Large intestine (tissue), 3 donors: ENCODE data around the gene DDX51. TPM values are rescaled to one million over a fixed set of nuclear protein-coding genes. Genes with fewer than 3 reads are reported as not detected.

Source experiments
- DNase-seq, 2 donors: peaks; one replicate each; pipeline versions ENCODE4 v3.0.0 to v3.0.0-alpha.2; 2013
- H3K27ac ChIP-seq: one replicate; pipeline ENCODE4 v1.5.1; 2013; ENCODE audit warnings: low read length
- H3K27me3 ChIP-seq: 2 replicates; pipeline ENCODE4 v1.6.1; 2013; ENCODE audit warnings: low read length; ENCODE audit not compliant: control insufficient read depth, insufficient read depth
- H3K36me3 ChIP-seq: 2 replicates; pipeline ENCODE4 v1.6.1; 2013; ENCODE audit warnings: low read length; ENCODE audit not compliant: control insufficient read depth, insufficient read depth
- H3K4me1 ChIP-seq: one replicate; pipeline ENCODE4 v1.6.1; 2013; ENCODE audit warnings: low read length; ENCODE audit not compliant: control insufficient read depth, insufficient read depth
- H3K4me3 ChIP-seq: one replicate; pipeline ENCODE4 v1.5.1; 2013; ENCODE audit warnings: low read length
- H3K9me3 ChIP-seq: one replicate; pipeline ENCODE4 v1.6.1; 2013; ENCODE audit warnings: mild to moderate bottlenecking, low read depth, low read length, moderate library complexity; ENCODE audit not compliant: control insufficient read depth
- WGBS: methylation state at CpG from one replicate; pipeline ENCODE4 v1.1.5; 2013; ENCODE audit warnings: low lambda C conversion rate; ENCODE audit not compliant: insufficient coverage; 5-methylcytosine and 5-hydroxymethylcytosine counted together
- polyA plus RNA-seq: library from polyadenylated mRNA; unstranded; fragments of 120-200 nt; gene quantifications from one replicate; pipeline ENCODE4 v1.2.1, GENCODE V29; 2013

DDX51 gene
- polyA plus RNA-seq, 1 donor, result 18.9 TPM

- Histone ChIP-seq H3K4me1 (no peaks in the 10 kb centered on the region), H3K27ac (no peak overlapping the region), H3K9me3 (peaks cover 5% of the 10 kb centered on the region), H3K27me3 (no peaks in the 10 kb centered on the region), H3K4me3 (no peak overlapping the region), H3K36me3 (peaks cover 22% of the 10 kb centered on the region)
- no peak for DNase-seq
- no CpG with 5 or more reads among the region's 14 CpGs for WGBS
Observed at GRCh38 chr12:132130690-132131089, 13.4 kb downstream of the DDX51 start.

- H3K4me3 ChIP-seq, result no peak overlapping the region
- peaks cover 34% of the 10 kb centered on the region for H3K36me3 ChIP-seq
- no peaks in the 10 kb centered on the region for H3K4me1 ChIP-seq
- DNase-seq, result no peak
- peaks cover 5% of the 10 kb centered on the region for H3K9me3 ChIP-seq
- no peaks in the 10 kb centered on the region for H3K27me3 ChIP-seq
- no peak overlapping the region for H3K27ac ChIP-seq
- WGBS, result no CpG with 5 or more reads among the region's 3 CpGs
Observed at GRCh38 chr12:132129007-132129406, 15.1 kb downstream of the DDX51 start.

- no peak overlapping the region for H3K27ac ChIP-seq
- H3K9me3 ChIP-seq, result peaks cover 5% of the 10 kb centered on the region
- H3K4me1 ChIP-seq, result no peaks in the 10 kb centered on the region
- DNase-seq, result no peak
- no peaks in the 10 kb centered on the region for H3K27me3 ChIP-seq
- H3K36me3 ChIP-seq, result peaks cover 46% of the 10 kb centered on the region
- H3K4me3 ChIP-seq, result no peak overlapping the region
- no CpG with 5 or more reads among the region's 8 CpGs for WGBS
Observed at GRCh38 chr12:132127041-132127440, 17.1 kb downstream of the DDX51 start.

- no peaks in the 10 kb centered on the region for H3K4me1 ChIP-seq
Observed at GRCh38 chr12:132125736-132126135, 18.4 kb downstream of the DDX51 start.

GRCh38 chr12:132124766-132125425 lies 19.2 kb downstream of the DDX51 start:
- Histone ChIP-seq H3K4me1 (no peaks in the 10 kb centered on the region), H3K27ac (no peak overlapping the region), H3K4me3 (no peak overlapping the region), H3K9me3 (no peaks in the 10 kb centered on the region), H3K36me3 (peaks cover 55% of the 10 kb centered on the region), H3K27me3 (no peaks in the 10 kb centered on the region)
- DNase-seq, result no peak
- no CpG with 5 or more reads among the region's 19 CpGs for WGBS

More at GRCh38 chr12:132125736-132126135, 18.4 kb downstream of the DDX51 start:
- Histone ChIP-seq H3K27me3 (no peaks in the 10 kb centered on the region), H3K4me3 (no peak overlapping the region), H3K36me3 (peaks cover 51% of the 10 kb centered on the region), H3K9me3 (peaks cover 3% of the 10 kb centered on the region), H3K27ac (no peak overlapping the region)
- 100% methylated on average over 3 of the region's 12 CpGs for WGBS
- DNase-seq, result no peak

GRCh38 chr12:132123970-132124765 lies 20.0 kb downstream of the DDX51 start:
- H3K4me3 ChIP-seq, result no peak overlapping the region
- H3K27ac ChIP-seq, result no peak overlapping the region
- no peak for DNase-seq
- no peaks in the 10 kb centered on the region for H3K4me1 ChIP-seq
- no peaks in the 10 kb centered on the region for H3K9me3 ChIP-seq
- H3K36me3 ChIP-seq, result peaks cover 58% of the 10 kb centered on the region
- WGBS, result 92% methylated on average over 3 of the region's 12 CpGs
- H3K27me3 ChIP-seq, result no peaks in the 10 kb centered on the region

GRCh38 chr12:132121283-132121682 lies 22.8 kb downstream of the DDX51 start:
- 94% methylated on average over 6 of the region's 14 CpGs for WGBS
- Histone ChIP-seq H3K27me3 (no peaks in the 10 kb centered on the region), H3K27ac (no peak overlapping the region), H3K4me3 (no peak overlapping the region), H3K36me3 (peaks cover 45% of the 10 kb centered on the region), H3K4me1 (no peaks in the 10 kb centered on the region), H3K9me3 (peaks cover 4% of the 10 kb centered on the region)
- no peak for DNase-seq

GRCh38 chr12:132118876-132119275 lies 25.2 kb downstream of the DDX51 start:
- Histone ChIP-seq H3K4me1 (no peaks in the 10 kb centered on the region), H3K9me3 (peaks cover 4% of the 10 kb centered on the region), H3K27me3 (no peaks in the 10 kb centered on the region), H3K4me3 (no peak overlapping the region), H3K27ac (no peak overlapping the region), H3K36me3 (peaks cover 43% of the 10 kb centered on the region)
- DNase-seq, result no peak
- WGBS, result no CpG with 5 or more reads among the region's 22 CpGs

- Histone ChIP-seq H3K4me3 (no peak overlapping the region), H3K4me1 (no peaks in the 10 kb centered on the region), H3K36me3 (peaks cover 39% of the 10 kb centered on the region), H3K27me3 (no peaks in the 10 kb centered on the region), H3K9me3 (peaks cover 4% of the 10 kb centered on the region), H3K27ac (no peak overlapping the region)
- WGBS, result no CpG with 5 or more reads among the region's 10 CpGs
- no peak for DNase-seq
Observed at GRCh38 chr12:132117558-132117875, 26.6 kb downstream of the DDX51 start.

GRCh38 chr12:132116709-132117557 lies 27.2 kb downstream of the DDX51 start:
- Histone ChIP-seq H3K27me3 (no peaks in the 10 kb centered on the region), H3K4me3 (no peak overlapping the region), H3K36me3 (peaks cover 34% of the 10 kb centered on the region), H3K9me3 (peaks cover 4% of the 10 kb centered on the region), H3K4me1 (no peaks in the 10 kb centered on the region), H3K27ac (no peak overlapping the region)
- no CpG with 5 or more reads among the region's 58 CpGs for WGBS
- no peak for DNase-seq
